ENCODE data around the gene SNRNP48. TPM values are rescaled to one million over a fixed set of nuclear protein-coding genes. Genes with fewer than 3 reads are reported as not detected.
A peak's percentile ranks its signal among the peaks of the same experiment; 100 is the strongest.

The SNRNP48 gene
- total RNA-seq, 1 donor from 2014 or later, result 54.1 TPM

DNA sequence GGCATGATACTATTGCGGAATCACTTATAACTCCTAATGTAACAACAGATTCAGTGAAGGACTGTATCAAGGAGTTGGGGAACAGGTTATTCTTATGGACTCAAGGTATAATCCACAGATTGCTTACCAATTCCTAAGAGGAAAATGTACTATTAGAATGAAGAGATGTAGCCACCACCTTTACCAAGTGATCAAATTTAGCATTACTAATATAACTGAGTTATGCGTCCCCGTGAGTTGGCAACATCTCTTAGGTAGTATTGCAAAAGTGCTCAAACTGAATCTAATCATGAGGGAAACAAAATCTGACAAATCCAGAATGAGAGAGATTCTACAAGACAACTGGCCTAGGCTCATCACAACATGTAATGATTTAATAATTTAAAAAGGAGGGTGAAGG is 777 bp upstream of the SNRNP48 start:
- no peak for TF ChIP-seq EZH2 (IDR thresholded peaks at IDR 0.05)
- H3K36me3 ChIP-seq, result peaks cover under 1% of the 10 kb centered on the region
- peaks cover 23% of the 10 kb centered on the region for H3K4me1 Mint-ChIP-seq
- no peaks in the 10 kb centered on the region for H3F3A ChIP-seq (ENCODE audit: low read depth)
- H3K79me2 ChIP-seq (ENCODE audit: low read depth), result peaks cover 41% of the 10 kb centered on the region
- peaks cover 3% of the 10 kb centered on the region for H3K27me3 Mint-ChIP-seq (ENCODE audit: insufficient read depth, low read depth)
- H3K4me1 ChIP-seq, result peaks cover 15% of the 10 kb centered on the region
- H2AFZ ChIP-seq (replicated peaks), result no peak overlapping the region
- peak overlapping the region; percentile 82 for H3K4me2 ChIP-seq
- H3K9me3 ChIP-seq (ENCODE audit: low read depth), result no peaks in the 10 kb centered on the region
- no peak overlapping the region for H3K27ac ChIP-seq
- H3K9ac ChIP-seq, result no peak overlapping the region
- peaks cover 31% of the 10 kb centered on the region for H4K20me1 ChIP-seq (ENCODE audit: low read depth)
- DNase-seq (ENCODE audit: low spot score), result no peak
- peak overlapping the region; percentile 99 for H3K4me3 Mint-ChIP-seq
- no peaks in the 10 kb centered on the region for H3K27me3 ChIP-seq
- no peak overlapping the region for H3K4me3 ChIP-seq
- H3K9me3 Mint-ChIP-seq, result no peaks in the 10 kb centered on the region
- H3K27ac Mint-ChIP-seq, result no peak overlapping the region
- peaks cover 9% of the 10 kb centered on the region for H3K36me3 Mint-ChIP-seq

DNA sequence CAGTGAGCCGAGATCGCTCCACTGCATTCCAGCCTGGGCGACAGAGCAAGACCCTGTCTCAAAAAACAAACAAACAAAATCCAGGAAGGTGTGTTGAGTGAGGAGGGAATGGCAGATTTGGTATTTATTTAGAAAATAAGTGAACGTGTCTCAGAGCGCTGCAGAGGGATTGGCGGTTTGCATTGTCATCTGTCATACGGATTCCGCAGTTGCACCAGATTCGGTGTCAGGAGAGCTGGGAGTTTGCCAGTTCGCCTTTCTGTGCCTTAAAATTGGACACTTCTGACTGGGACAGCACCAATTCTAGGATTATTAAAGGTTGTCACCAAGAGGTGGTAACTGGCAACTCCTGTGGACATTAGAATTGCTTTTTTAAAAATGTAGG is 912 bp downstream of the SNRNP48 start:
- H4K20me1 ChIP-seq (ENCODE audit: low read depth), result peaks cover 31% of the 10 kb centered on the region
- peaks cover 6% of the 10 kb centered on the region for H3K36me3 Mint-ChIP-seq
- DNase-seq (ENCODE audit: low spot score), result peak; percentile 30
- peak overlapping the region; percentile 71 for H3K4me3 ChIP-seq
- H3K9ac ChIP-seq, result peak overlapping the region; percentile 51
- no peak for TF ChIP-seq EZH2phosphoT487 (IDR thresholded peaks at IDR 0.05)
- TF ChIP-seq EZH2 (IDR thresholded peaks at IDR 0.05), result no peak
- TF ChIP-seq, protein P1, sequence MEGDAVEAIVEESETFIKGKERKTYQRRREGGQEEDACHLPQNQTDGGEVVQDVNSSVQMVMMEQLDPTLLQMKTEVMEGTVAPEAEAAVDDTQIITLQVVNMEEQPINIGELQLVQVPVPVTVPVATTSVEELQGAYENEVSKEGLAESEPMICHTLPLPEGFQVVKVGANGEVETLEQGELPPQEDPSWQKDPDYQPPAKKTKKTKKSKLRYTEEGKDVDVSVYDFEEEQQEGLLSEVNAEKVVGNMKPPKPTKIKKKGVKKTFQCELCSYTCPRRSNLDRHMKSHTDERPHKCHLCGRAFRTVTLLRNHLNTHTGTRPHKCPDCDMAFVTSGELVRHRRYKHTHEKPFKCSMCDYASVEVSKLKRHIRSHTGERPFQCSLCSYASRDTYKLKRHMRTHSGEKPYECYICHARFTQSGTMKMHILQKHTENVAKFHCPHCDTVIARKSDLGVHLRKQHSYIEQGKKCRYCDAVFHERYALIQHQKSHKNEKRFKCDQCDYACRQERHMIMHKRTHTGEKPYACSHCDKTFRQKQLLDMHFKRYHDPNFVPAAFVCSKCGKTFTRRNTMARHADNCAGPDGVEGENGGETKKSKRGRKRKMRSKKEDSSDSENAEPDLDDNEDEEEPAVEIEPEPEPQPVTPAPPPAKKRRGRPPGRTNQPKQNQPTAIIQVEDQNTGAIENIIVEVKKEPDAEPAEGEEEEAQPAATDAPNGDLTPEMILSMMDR (IDR thresholded peaks at IDR 0.05), result no peak
- H2AFZ ChIP-seq (replicated peaks), result no peak overlapping the region
- H3K79me2 ChIP-seq (ENCODE audit: low read depth), result peaks cover 41% of the 10 kb centered on the region
- H3K4me2 ChIP-seq, result peak overlapping the region; percentile 82
- H3K9me3 Mint-ChIP-seq, result no peaks in the 10 kb centered on the region
- no peaks in the 10 kb centered on the region for H3K9me3 ChIP-seq (ENCODE audit: low read depth)
- H3K4me1 Mint-ChIP-seq, result peaks cover 23% of the 10 kb centered on the region
- peaks cover 15% of the 10 kb centered on the region for H3K4me1 ChIP-seq
- no peaks in the 10 kb centered on the region for H3F3A ChIP-seq (ENCODE audit: low read depth)
- no peaks in the 10 kb centered on the region for H3K27me3 ChIP-seq
- peak overlapping the region; percentile 47 for H3K27ac Mint-ChIP-seq
- no peak overlapping the region for H3K27ac ChIP-seq
- peaks cover 3% of the 10 kb centered on the region for H3K27me3 Mint-ChIP-seq (ENCODE audit: insufficient read depth, low read depth)
- peak overlapping the region; percentile 99 for H3K4me3 Mint-ChIP-seq
- peaks cover 14% of the 10 kb centered on the region for H3K36me3 ChIP-seq

DNA sequence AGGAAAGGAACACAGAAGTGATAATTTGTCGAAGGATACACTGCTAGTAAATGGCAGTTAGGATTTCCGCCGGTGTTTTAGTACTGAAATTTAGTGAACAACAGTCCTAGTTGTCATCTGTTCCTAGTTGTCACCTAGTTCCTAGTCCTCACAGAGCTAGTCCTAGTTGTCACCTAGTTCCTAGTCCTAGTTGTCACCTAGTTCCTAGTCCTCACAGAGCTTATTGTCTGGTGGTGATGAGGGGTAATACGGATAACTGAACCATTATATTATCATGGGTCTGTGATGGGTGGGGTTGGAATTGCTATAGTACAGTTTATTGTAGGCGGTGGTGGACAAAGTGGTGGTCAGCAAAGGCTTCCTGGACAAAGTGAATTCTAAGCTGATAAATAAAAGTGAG is 1.8 kb downstream of the SNRNP48 start:
- Histone ChIP-seq H4K20me1 (ENCODE audit: low read depth) (peaks cover 31% of the 10 kb centered on the region), H3K27ac (no peak overlapping the region), H3K27me3 (no peaks in the 10 kb centered on the region), H3K9me3 (ENCODE audit: low read depth) (no peaks in the 10 kb centered on the region), H3K4me3 (peak overlapping the region; percentile 71), H3K4me1 (peaks cover 15% of the 10 kb centered on the region), H2AFZ (replicated peaks) (no peak overlapping the region), H3K79me2 (ENCODE audit: low read depth) (peaks cover 41% of the 10 kb centered on the region), H3K9ac (no peak overlapping the region), H3K4me2 (peak overlapping the region; percentile 82), H3K36me3 (peaks cover 22% of the 10 kb centered on the region), H3F3A (ENCODE audit: low read depth) (no peaks in the 10 kb centered on the region)
- Mint-ChIP-seq H3K27ac (no peak overlapping the region), H3K27me3 (ENCODE audit: insufficient read depth, low read depth) (peaks cover 3% of the 10 kb centered on the region), H3K4me1 (peaks cover 23% of the 10 kb centered on the region), H3K36me3 (peaks cover 9% of the 10 kb centered on the region), H3K9me3 (no peaks in the 10 kb centered on the region), H3K4me3 (peak overlapping the region; percentile 46)
- TF ChIP-seq EZH2phosphoT487 (IDR thresholded peaks at IDR 0.05) (no peak), EZH2 (IDR thresholded peaks at IDR 0.05) (no peak)
- TF ChIP-seq, protein P1 (IDR thresholded peaks at IDR 0.05), result no peak
- no peak for DNase-seq (ENCODE audit: low spot score)

DNA sequence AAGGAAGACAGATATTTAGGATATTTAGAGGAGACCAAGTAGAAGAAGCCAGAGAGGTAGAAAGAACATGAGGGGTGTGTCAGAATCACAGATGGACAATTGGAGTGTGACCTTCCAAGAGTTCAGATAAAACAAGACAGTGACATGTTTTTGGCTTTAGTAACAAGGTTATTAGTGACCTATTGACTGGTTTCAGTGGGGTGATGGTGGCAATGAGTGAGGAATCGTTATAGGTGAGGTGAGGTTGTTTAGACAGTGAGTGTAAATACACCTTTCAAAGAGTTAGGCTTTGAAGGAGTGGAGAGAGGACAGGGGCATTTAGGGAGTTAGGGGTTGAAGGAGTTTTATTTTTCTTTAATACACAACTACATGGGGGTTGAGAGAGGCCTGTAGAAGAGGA is 3.2 kb downstream of the SNRNP48 start:
- H3K27ac ChIP-seq, result no peak overlapping the region
- Mint-ChIP-seq H3K4me3 (no peak overlapping the region), H3K27me3 (ENCODE audit: insufficient read depth, low read depth) (no peaks in the 10 kb centered on the region), H3K36me3 (peaks cover 13% of the 10 kb centered on the region), H3K27ac (no peak overlapping the region), H3K9me3 (no peaks in the 10 kb centered on the region), H3K4me1 (peaks cover 23% of the 10 kb centered on the region)
- no peak overlapping the region for H2AFZ ChIP-seq (replicated peaks)
- H3F3A ChIP-seq (ENCODE audit: low read depth), result no peaks in the 10 kb centered on the region
- H3K4me3 ChIP-seq, result no peak overlapping the region
- H3K79me2 ChIP-seq (ENCODE audit: low read depth), result peaks cover 41% of the 10 kb centered on the region
- peaks cover 31% of the 10 kb centered on the region for H4K20me1 ChIP-seq (ENCODE audit: low read depth)
- DNase-seq (ENCODE audit: low spot score), result no peak
- H3K9me3 ChIP-seq (ENCODE audit: low read depth), result no peaks in the 10 kb centered on the region
- H3K4me1 ChIP-seq, result peaks cover 15% of the 10 kb centered on the region
- no peaks in the 10 kb centered on the region for H3K27me3 ChIP-seq
- peaks cover 29% of the 10 kb centered on the region for H3K36me3 ChIP-seq
- H3K9ac ChIP-seq, result no peak overlapping the region
- TF ChIP-seq EZH2 (IDR thresholded peaks at IDR 0.05), result no peak
- TF ChIP-seq EZH2phosphoT487 (IDR thresholded peaks at IDR 0.05), result no peak
- TF ChIP-seq, protein P1 (IDR thresholded peaks at IDR 0.05), result no peak
- H3K4me2 ChIP-seq, result no peak overlapping the region
